ENCODE results near the gene PPP1R9B.

DNA sequence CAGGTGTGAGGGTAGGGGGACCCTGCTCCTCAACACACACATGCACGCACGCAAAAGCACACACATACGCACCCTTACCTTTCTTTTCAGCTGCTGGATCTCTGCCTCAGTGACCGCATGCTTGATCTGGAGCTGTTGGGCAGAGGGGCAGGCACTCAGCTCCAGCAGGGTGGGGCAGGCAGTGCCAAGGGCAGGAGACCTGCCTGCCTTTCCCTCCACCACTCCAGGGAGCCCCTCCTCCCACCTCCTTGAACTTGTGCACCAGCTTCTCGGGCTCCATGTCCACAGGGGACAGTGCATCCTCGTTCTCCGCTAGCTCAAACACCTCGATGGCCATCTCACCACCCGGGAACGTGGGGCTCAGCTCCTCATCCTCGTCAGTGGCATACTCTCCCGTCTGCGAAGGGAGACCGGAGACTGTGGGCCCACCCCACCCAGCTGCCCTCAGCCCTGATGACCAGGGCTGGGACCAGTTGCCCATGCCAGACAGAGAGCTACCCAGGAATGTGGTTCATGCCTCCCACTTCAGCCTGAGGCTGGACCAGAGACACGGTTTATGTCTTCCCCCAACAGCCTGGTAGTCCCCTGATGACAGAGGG lies 11.2 kb downstream of the PPP1R9B start:
- TF ChIP-seq POLR2A (IDR thresholded peaks at IDR 0.05): no peak
- TF ChIP-seq, protein P1, sequence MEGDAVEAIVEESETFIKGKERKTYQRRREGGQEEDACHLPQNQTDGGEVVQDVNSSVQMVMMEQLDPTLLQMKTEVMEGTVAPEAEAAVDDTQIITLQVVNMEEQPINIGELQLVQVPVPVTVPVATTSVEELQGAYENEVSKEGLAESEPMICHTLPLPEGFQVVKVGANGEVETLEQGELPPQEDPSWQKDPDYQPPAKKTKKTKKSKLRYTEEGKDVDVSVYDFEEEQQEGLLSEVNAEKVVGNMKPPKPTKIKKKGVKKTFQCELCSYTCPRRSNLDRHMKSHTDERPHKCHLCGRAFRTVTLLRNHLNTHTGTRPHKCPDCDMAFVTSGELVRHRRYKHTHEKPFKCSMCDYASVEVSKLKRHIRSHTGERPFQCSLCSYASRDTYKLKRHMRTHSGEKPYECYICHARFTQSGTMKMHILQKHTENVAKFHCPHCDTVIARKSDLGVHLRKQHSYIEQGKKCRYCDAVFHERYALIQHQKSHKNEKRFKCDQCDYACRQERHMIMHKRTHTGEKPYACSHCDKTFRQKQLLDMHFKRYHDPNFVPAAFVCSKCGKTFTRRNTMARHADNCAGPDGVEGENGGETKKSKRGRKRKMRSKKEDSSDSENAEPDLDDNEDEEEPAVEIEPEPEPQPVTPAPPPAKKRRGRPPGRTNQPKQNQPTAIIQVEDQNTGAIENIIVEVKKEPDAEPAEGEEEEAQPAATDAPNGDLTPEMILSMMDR (IDR thresholded peaks at IDR 0.05): no peak

All from prostate gland (tissue), 2 donors.